Stimulated activated naive CD8-positive, alpha-beta T cell treated with anti-CD3 and anti-CD28 coated beads, Interleukin-15, amount 100 ng/mL, for 72 hours (primary cell): ENCODE measurements around the gene CGRRF1.

Experiments used
- ATAC-seq: fragments of 150-1000 bp; cut with Tn5 transposase; 2 replicates; pipeline ENCODE4 v1.10.0; 2021; ENCODE audit warnings: mild to moderate bottlenecking, moderate library complexity
- DNase-seq, 2 donors: peaks; one replicate each; pipeline ENCODE4 v3.0.0; 2021 to 2022
- H3K27ac Mint-ChIP-seq, 2 donors: one replicate each; pipeline ENCODE4 v1.8.0; 2022; ENCODE audit warnings: mild to moderate bottlenecking in 2 of 2, mixed read lengths in 2 of 2, moderate library complexity in 2 of 2
- H3K27me3 Mint-ChIP-seq: one replicate; pipeline ENCODE4 v1.8.0; 2022; ENCODE audit warnings: mixed read lengths
- H3K4me1 Mint-ChIP-seq: one replicate; pipeline ENCODE4 v1.8.0; 2022; ENCODE audit warnings: mild to moderate bottlenecking, mixed read lengths
- H3K4me3 Mint-ChIP-seq, 2 donors: one replicate each; pipeline ENCODE4 v1.8.0; 2022; ENCODE audit warnings: mild to moderate bottlenecking in 2 of 2, mixed read lengths in 2 of 2, moderate library complexity in 1 of 2
- H3K9me3 Mint-ChIP-seq, 2 donors: one replicate each; pipeline ENCODE4 v1.8.0; 2022; ENCODE audit warnings: mixed read lengths in 2 of 2

The CGRRF1 gene

GRCh38 chr14:54509546-54510501 lies at the start of gene CGRRF1:
Gene CGRRF1, plus strand, starts transcription at chr14:54509906. Its CDS starts 54 bp downstream, at chr14:54509960.
- peak; percentile 96 to 98 for DNase-seq
- Mint-ChIP-seq H3K4me3 (peak within 1 kb of the TSS; percentile 96 to 99), H3K27me3 (no peaks in the 10 kb centered on the region), H3K27ac (peak within 1 kb of the TSS; percentile 98), H3K4me1 (peaks cover 39% of the 10 kb centered on the region), H3K9me3 (no peaks in the 10 kb centered on the region)
- peak; percentile 99 for ATAC-seq

GRCh38 chr14:54462048-54462447 lies 47.7 kb upstream of the CGRRF1 start:
- no peak overlapping the region for H3K4me3 Mint-ChIP-seq
- no peaks in the 10 kb centered on the region for H3K27me3 Mint-ChIP-seq
- no peak overlapping the region for H3K27ac Mint-ChIP-seq
- peaks cover 19 to 20% of the 10 kb centered on the region in 2 donors for H3K9me3 Mint-ChIP-seq
- no peaks in the 10 kb centered on the region for H3K4me1 Mint-ChIP-seq
- no peak for DNase-seq
- no peak for ATAC-seq

- Mint-ChIP-seq H3K4me1 (no peaks in the 10 kb centered on the region), H3K27ac (no peak overlapping the region), H3K4me3 (no peak overlapping the region), H3K9me3 (peaks cover 11 to 13% of the 10 kb centered on the region in 2 donors), H3K27me3 (no peaks in the 10 kb centered on the region)
- DNase-seq (no peak), ATAC-seq (no peak)
Measured at GRCh38 chr14:54465654-54466053, 44.1 kb upstream of the CGRRF1 start.

- Mint-ChIP-seq H3K9me3 (peaks cover 11 to 13% of the 10 kb centered on the region in 2 donors), H3K4me1 (no peaks in the 10 kb centered on the region), H3K4me3 (no peak overlapping the region), H3K27ac (no peak overlapping the region), H3K27me3 (no peaks in the 10 kb centered on the region)
- DNase-seq (no peak), ATAC-seq (no peak)
Measured at GRCh38 chr14:54467280-54467679, 42.4 kb upstream of the CGRRF1 start.

- Mint-ChIP-seq H3K4me3 (no peak overlapping the region), H3K9me3 (peaks cover 11 to 13% of the 10 kb centered on the region in 2 donors), H3K27me3 (no peaks in the 10 kb centered on the region), H3K4me1 (no peaks in the 10 kb centered on the region), H3K27ac (no peak overlapping the region)
- ATAC-seq (no peak), DNase-seq (no peak)
Measured at GRCh38 chr14:54470701-54471100, 39.0 kb upstream of the CGRRF1 start.

GRCh38 chr14:54471641-54472040 lies 38.1 kb upstream of the CGRRF1 start:
- DNase-seq = no peak
- Mint-ChIP-seq H3K9me3 (peaks cover 11 to 13% of the 10 kb centered on the region in 2 donors), H3K4me3 (no peak overlapping the region), H3K4me1 (peaks cover 5% of the 10 kb centered on the region), H3K27ac (no peak overlapping the region), H3K27me3 (no peaks in the 10 kb centered on the region)
- ATAC-seq = no peak

- peaks cover 5% of the 10 kb centered on the region for H3K4me1 Mint-ChIP-seq
Measured at GRCh38 chr14:54472315-54472714, 37.4 kb upstream of the CGRRF1 start.

GRCh38 chr14:54474232-54474793 lies 35.4 kb upstream of the CGRRF1 start:
- ATAC-seq (no peak), DNase-seq (no peak)
- H3K4me1 Mint-ChIP-seq = peaks cover 5% of the 10 kb centered on the region
- H3K27ac Mint-ChIP-seq = no peak overlapping the region
- no peaks in the 10 kb centered on the region for H3K27me3 Mint-ChIP-seq
- H3K9me3 Mint-ChIP-seq = no peaks in the 10 kb centered on the region
- no peak overlapping the region for H3K4me3 Mint-ChIP-seq

More at GRCh38 chr14:54472315-54472714, 37.4 kb upstream of the CGRRF1 start:
- Mint-ChIP-seq H3K4me3 (no peak overlapping the region), H3K27me3 (no peaks in the 10 kb centered on the region), H3K9me3 (peaks cover 7 to 8% of the 10 kb centered on the region in 2 donors), H3K27ac (peak overlapping the region in 1 of 2 donors; percentile 15)
- ATAC-seq = no peak
- no peak for DNase-seq

- H3K27ac Mint-ChIP-seq = no peak overlapping the region
- no peak for ATAC-seq
- no peak for DNase-seq
Measured at GRCh38 chr14:54475187-54475899, 34.4 kb upstream of the CGRRF1 start.

GRCh38 chr14:54475911-54476310 lies 33.8 kb upstream of the CGRRF1 start:
- no peak for ATAC-seq
- no peak overlapping the region for H3K27ac Mint-ChIP-seq
- no peaks in the 10 kb centered on the region for H3K9me3 Mint-ChIP-seq
- no peaks in the 10 kb centered on the region for H3K27me3 Mint-ChIP-seq
- no peak overlapping the region for H3K4me3 Mint-ChIP-seq
- no peak for DNase-seq
- H3K4me1 Mint-ChIP-seq = peaks cover 5% of the 10 kb centered on the region

More at GRCh38 chr14:54475187-54475899, 34.4 kb upstream of the CGRRF1 start:
- Mint-ChIP-seq H3K27me3 (no peaks in the 10 kb centered on the region), H3K9me3 (no peaks in the 10 kb centered on the region), H3K4me3 (no peak overlapping the region), H3K4me1 (peaks cover 5% of the 10 kb centered on the region)

GRCh38 chr14:54478636-54479215 lies 31.0 kb upstream of the CGRRF1 start:
- DNase-seq (no peak), ATAC-seq (no peak)
- H3K4me3 Mint-ChIP-seq = no peak overlapping the region
- H3K4me1 Mint-ChIP-seq = peaks cover 17% of the 10 kb centered on the region
- H3K27me3 Mint-ChIP-seq = no peaks in the 10 kb centered on the region
- peak overlapping the region in 1 of 2 donors; percentile 50 for H3K27ac Mint-ChIP-seq
- no peaks in the 10 kb centered on the region for H3K9me3 Mint-ChIP-seq

GRCh38 chr14:54480830-54481562 lies 28.7 kb upstream of the CGRRF1 start:
- no peaks in the 10 kb centered on the region for H3K27me3 Mint-ChIP-seq
- H3K4me1 Mint-ChIP-seq = peaks cover 40% of the 10 kb centered on the region
- H3K4me3 Mint-ChIP-seq = no peak overlapping the region
- no peak for DNase-seq
- no peaks in the 10 kb centered on the region for H3K9me3 Mint-ChIP-seq
- ATAC-seq = no peak
- no peak overlapping the region for H3K27ac Mint-ChIP-seq

- Mint-ChIP-seq H3K27ac (no peak overlapping the region), H3K9me3 (no peaks in the 10 kb centered on the region), H3K27me3 (no peaks in the 10 kb centered on the region), H3K4me3 (no peak overlapping the region), H3K4me1 (peaks cover 41% of the 10 kb centered on the region)
- ATAC-seq (no peak), DNase-seq (no peak)
Measured at GRCh38 chr14:54481695-54482094, 28.0 kb upstream of the CGRRF1 start.

- no peak overlapping the region for H3K27ac Mint-ChIP-seq
- no peak for DNase-seq
- peaks cover 54% of the 10 kb centered on the region for H3K4me1 Mint-ChIP-seq
- H3K27me3 Mint-ChIP-seq = no peaks in the 10 kb centered on the region
- no peak for ATAC-seq
- H3K9me3 Mint-ChIP-seq = no peaks in the 10 kb centered on the region
- H3K4me3 Mint-ChIP-seq = no peak overlapping the region
Measured at GRCh38 chr14:54483073-54483745, 26.5 kb upstream of the CGRRF1 start.
